Heart left ventricle (tissue), 13 donors: ENCODE data around the gene RGS12.

Source experiments
- CTCF ChIP-seq, 12 donors: fragments of 200-600 bp; sonication (generic) in 4 of 12; IDR thresholded peaks; one replicate each; pipeline versions ENCODE4 v1.5.0 to v1.8.0; 2018 to 2022; ENCODE audit warnings: antibody characterized with exemption in 12 of 12, mild to moderate bottlenecking in 5 of 12
- POLR2A ChIP-seq, 2 donors: fragments of 450-650 bp; IDR thresholded peaks; one replicate each; pipeline ENCODE4 v1.6.1; 2017; ENCODE audit warnings: antibody characterized with exemption in 2 of 2, mild to moderate bottlenecking in 2 of 2, moderate library complexity in 2 of 2
- donor health status: ischemic (EF 13 %, LVEDD 7.1; RV severe dilation, severe dysfunction).
- donor health status: DM: no; HTN: yes; CAD: no.
- donor health status: DM: no; HTN: no; CAD: no.
- donor health status: ischemic (EF 25% LVEDD 6.9; RV normal size, moderate dysfunction).
- donor health status: ischemic (EF 25% LVEDD 5.7; RV mildly dilated, moderate dysfunction).
- donor health status: ischemic (EF 35%, LVEDD 5.7; RV mildly dilated, moderate dysfunction).
- donor health status: nonischemic (EF 11% LVEDD 7.7; RV severe dilation, severe dysfunction).
- donor health status: DM: yes; HTN: yes; CAD: no.
- donor health status: PGD.
- donor health status: ischemic (EF 29% LVEDD 5.4; RV normal size, mild dysfunction).
- donor health status: nonischemic (EF 23%, LVEDD 6.1; RV moderate dilation, normal function).

DNA sequence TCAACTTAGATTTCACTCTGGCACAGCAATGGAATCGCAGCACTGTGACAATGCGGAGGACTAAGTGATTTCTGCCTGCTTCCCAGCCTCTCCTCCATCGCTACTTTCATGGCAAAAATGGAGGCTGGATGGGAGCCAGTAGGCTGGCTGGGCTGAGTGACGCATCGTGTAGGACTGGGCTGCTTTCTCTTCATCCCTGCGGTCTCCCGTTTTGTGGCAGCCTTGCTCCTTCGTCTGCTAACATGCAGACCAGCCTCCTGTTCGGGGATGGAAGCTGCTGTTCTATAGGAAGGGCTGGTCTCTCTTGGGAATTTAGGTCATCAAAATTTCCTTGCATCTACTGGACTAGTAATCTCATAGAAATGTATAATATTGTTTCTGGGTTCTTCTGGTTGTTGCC, 15.8 kb upstream of the RGS12 start:
- TF ChIP-seq CTCF (IDR thresholded peaks at IDR 0.05) (no peak), POLR2A (IDR thresholded peaks at IDR 0.05) (no peak)
